Right lung (tissue), 5 donors: ENCODE data around the gene CD300A. TPM values are rescaled to one million over a fixed set of nuclear protein-coding genes. Genes with fewer than 3 reads are reported as not detected.

Source experiments
- polyA plus RNA-seq, 5 donors: library from polyadenylated mRNA; unstranded; fragments of 120-200 nt; gene quantifications; one replicate each; pipeline versions ENCODE4 v1.2.1 to v1.2.3, GENCODE V29; 2013; ENCODE audit warnings: inconsistent platforms in 1 of 5, low replicate concordance in 1 of 5; ENCODE audit not compliant: insufficient read length in 5 of 5, insufficient read depth in 1 of 5

CD300A gene
- polyA plus RNA-seq, 5 donors, result 1.6 to 3.6 (median 2.1) TPM

Other genes starting within 250 kb of the CD300A start
- gene DNAI2, start 192.4 kb upstream of the CD300A start, polyA plus RNA-seq, result 1 to 10 TPM in 4 of 5 donors, under 1 TPM in 1; 0.64 to 5.6 (median 3.5) TPM
- gene KIF19, start 140.4 kb upstream of the CD300A start, polyA plus RNA-seq, result 1 to 10 TPM in 4 of 5 donors, under 1 TPM in 1; 0.63 to 2.6 (median 1.5) TPM
- gene BTBD17, start 104.8 kb upstream of the CD300A start, polyA plus RNA-seq, result 1 to 10 TPM in 1 of 5 donors, under 1 TPM in 4; 0.67 to 1.9 (median 0.84) TPM
- gene GPR142, start 99.1 kb upstream of the CD300A start, polyA plus RNA-seq, result under 1 TPM in 3 of 5 donors, not detected in 2; 0.13 to 0.16 (median 0.15) TPM
- 10 to 100 TPM; 40.1 to 70.8 (median 51.4) TPM for gene GPRC5C, start 34.5 kb upstream of the CD300A start, polyA plus RNA-seq
- gene CD300LB, start 64.8 kb downstream of the CD300A start, polyA plus RNA-seq, result under 1 TPM; 0.22 to 0.44 (median 0.25) TPM
- 1 to 10 TPM in 1 of 5 donors, under 1 TPM in 4; 0.23 to 1.1 (median 0.69) TPM for gene CD300C, start 79.5 kb downstream of the CD300A start, polyA plus RNA-seq
- under 1 TPM in 3 of 5 donors, not detected in 2; 0.30 to 0.48 (median 0.34) TPM for gene CD300H, start 100.9 kb downstream of the CD300A start, polyA plus RNA-seq
- under 1 TPM in 1 of 5 donors, not detected in 4; 0.08 TPM for gene CD300LD, start 125.6 kb downstream of the CD300A start, polyA plus RNA-seq
- gene CD300E, start 157.1 kb downstream of the CD300A start, polyA plus RNA-seq, result under 1 TPM; 0.29 to 0.46 (median 0.41) TPM
- gene CD300LF, start 246.3 kb downstream of the CD300A start, polyA plus RNA-seq, result under 1 TPM; 0.54 to 0.68 (median 0.62) TPM